HG02938 (cell line): ENCODE data around the gene PER2.

Source experiments
- ATAC-seq: cut with Tn5 transposase; IDR thresholded peaks from one replicate; pipeline ENCODE4 v1.9.1; 2021; ENCODE audit warnings: mild to moderate bottlenecking, moderate library complexity; ENCODE audit not compliant: unreplicated experiment

Gene PER2

DNA sequence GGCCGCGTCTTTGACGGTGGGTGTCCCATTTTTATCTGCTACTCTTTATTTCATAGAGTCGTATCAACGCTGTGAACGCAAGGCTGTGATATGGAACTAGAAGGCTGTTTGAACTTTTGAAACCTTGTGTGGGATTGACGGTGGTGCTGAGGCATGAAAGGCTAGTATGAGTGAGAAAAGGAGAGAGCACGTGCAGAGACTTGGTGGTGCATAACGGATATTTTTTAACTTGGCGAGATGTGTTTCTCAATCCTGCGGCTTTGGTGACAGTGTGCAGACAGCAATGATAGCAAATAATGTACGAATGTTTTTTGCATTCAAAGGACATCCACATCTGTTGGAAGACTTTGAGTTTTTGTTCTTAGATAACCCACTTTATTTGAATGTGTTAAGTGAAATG, 54.8 kb downstream of the PER2 start:
- ATAC-seq = no peak

GRCh38 chr2:238231809-238232208, 56.6 kb downstream of the PER2 start:
- no peak for ATAC-seq

DNA sequence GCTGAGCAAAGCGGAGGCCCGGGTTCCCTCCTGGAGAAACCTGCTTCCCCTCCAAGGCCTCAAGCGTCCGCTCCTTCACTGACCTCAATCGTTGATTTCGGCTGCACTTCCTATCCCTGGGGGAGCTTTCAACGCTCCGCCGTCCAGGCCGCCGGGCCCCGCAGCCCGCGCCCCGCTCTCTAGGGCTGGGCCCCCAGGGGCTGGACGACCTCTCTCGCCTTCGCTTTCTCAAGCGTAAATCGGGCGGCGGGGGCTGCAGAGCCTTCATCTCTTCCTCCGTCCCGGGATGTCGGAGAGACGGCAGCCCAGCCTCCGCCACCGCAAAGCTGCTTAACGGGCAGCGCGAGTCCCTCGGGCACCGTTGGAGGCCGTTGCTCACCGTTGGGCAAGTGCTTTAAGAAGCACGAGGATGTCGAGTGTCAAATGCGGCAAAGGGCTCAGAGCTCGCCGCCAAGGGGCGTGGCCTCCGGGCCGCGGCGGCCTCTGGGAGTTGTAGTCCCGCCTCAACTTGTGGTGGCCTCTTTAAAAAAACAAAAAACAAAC, 57.1 kb downstream of the PER2 start:
- ATAC-seq = peak; percentile 82

DNA sequence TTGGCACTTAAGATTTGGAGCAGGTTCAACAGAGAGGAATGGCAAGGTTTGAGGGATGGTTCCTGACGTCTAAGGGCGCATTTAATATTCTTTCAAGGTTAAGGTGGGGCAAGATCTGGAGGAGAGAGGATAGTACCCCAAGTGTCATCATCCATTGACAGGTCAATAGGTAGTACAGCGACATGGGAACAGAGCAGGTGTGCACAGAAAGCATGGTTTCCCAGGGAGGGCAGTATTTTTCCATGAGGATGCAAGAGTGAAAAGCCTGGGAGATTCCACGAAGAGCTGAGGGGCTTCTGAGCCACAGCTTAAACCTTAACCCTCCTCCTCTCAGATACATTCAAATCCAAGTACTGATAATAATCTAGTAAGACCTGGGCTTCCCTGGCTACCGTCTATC, 57.7 kb downstream of the PER2 start:
- ATAC-seq = no peak

DNA sequence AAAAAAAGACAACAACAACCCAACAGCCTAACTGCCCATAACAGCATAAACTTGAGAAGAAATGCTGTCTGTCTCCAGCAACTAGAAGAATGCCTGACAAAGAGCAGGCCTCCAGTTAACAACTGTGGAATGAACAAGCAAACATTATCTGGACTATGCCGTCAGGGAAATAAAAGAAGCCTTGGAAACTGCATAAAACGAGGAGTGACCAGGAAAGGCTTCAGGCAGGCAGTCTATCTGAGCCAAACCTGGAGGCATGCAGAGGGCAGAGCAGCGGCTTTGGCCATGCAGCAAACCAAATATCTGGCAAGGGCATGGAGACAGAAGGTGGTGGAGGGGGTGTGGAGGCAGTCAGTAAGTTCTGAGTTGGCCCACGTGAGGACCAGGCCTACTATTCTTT, 59.7 kb downstream of the PER2 start:
- ATAC-seq = no peak

- ATAC-seq = no peak
These were observed 60.8 kb downstream of the PER2 start for GRCh38 chr2:238227587-238228032.

DNA sequence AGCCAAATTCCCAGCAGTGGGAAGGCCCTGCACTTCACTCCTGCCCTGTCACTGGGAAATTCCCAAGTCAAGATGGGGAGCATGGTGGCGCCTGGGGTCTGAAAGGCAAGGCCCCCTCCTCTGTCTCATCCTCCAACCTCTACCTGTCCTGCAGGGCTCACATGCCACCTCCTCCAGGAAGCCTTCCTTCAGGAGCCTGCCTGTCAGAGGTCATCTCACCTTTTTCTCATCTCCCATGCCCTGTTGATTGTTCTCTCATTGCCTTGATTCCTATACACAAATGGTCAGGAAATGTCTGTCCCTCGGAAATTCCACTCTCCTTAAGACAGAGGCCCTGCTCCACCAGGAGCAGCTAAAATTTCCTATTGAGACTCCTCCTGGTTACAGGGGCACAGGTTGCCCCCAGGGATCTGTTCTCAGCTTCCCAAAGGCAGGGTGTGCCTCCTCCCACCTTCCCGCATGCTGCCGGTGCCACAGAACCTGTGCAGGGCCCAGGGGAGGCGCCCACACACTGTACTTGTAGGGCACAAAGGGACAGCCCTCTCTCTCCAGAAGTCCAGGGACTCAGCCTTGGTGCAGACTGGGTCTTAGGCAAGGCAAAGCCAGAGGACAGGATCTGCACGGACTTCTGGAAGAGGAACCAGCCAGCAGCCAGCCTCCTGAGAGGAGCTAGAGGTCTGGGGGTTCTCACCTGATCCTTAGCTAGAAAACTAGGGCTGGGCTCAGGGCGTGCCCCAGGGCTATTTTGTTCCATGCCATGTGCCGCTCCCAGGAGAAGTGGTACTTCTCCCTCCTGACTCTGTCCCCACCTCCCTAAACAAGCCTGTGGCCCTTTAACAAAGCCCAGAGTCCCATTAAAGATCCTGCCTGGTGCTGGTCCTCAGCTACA, 61.5 kb downstream of the PER2 start:
- no peak for ATAC-seq

GRCh38 chr2:238225911-238226697, 62.3 kb downstream of the PER2 start:
- no peak for ATAC-seq

- no peak for ATAC-seq
These were observed 63.3 kb downstream of the PER2 start for GRCh38 chr2:238225121-238225520.

- ATAC-seq = no peak
These were observed 63.9 kb downstream of the PER2 start for GRCh38 chr2:238224356-238225035.

DNA sequence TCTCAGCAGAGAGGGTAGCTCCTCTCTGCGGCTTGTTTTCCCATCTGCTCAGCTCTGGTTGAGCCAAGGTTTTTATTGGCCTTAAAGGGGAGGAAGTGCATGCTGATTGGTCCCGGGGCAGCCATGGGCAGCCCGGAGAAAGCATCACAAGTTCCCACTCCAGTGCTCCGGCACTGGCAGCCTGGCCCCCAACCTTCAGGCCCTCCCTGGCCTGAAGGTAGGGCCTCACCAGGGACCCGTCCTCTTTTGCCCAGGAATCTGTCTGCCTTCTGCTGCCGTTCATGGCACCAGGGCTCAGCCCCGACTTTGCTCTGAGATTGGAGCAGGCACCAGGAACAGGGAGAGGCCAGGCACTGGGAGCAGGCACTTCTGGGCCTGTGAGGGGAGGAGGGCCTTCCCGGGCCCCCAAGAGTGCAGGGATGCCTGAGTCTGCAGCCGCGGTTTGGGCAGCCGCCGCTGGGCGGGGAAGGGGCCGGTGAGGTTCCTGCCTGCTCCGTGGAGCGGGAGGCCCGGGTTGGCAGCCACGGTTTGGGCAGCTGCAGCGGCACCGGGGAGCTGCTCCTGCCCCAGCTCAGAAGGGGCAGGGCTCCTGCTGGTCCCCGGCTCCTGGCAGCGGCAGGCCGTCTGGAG, 67.4 kb downstream of the PER2 start:
- ATAC-seq = no peak

DNA sequence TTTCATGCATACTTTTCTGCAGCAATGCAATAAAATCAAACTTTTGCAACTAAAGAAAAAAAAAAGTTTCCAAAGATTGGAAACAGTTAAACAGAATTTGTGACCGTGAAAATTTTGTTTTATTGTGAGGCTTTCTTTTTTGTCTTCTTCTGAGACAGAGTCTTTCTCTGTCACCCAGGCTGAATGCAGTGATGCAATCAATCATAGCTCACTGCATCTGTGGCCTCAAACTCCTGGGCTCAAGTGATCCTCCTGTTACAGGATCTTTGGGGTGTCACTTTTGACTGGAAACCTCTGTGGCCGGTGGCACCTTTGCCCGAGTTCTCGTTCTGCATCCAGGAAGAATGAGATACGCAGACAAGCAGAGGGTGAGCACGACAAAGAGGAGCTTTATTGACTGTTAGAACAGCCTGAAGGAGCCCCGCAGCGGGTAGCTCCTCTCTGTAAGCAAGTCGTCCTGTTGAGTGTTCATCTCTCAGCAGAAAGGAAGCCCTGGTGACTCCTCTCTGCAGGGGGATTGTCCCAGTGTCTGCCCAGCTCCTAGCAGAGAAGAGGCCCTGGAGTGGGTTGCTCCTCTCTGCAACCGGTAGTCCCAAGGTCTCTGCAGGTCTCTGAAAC, 68.0 kb downstream of the PER2 start:
- ATAC-seq = no peak

GRCh38 chr2:238216651-238217184, 71.7 kb downstream of the PER2 start:
- ATAC-seq = no peak

DNA sequence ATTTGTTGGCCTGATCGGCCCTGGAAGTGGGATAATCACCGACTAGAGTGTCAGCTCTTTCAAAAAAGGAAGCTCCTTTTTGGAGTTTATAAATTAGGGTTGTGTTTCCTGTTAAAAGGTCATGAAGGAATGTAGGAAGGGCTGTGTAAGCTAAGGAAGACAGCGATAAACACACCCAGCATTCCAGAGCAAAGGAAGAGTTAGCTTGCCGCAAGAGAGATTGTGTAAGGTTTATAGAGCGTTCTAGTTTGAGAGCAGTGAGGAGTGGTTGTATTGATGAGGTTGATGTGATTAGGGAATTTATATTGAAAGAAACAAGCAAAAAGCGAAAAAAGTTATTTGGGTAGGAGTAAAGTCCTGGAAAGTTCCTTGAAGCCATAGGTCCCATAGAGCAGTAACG, 81.4 kb downstream of the PER2 start:
- ATAC-seq = no peak

- ATAC-seq = peak; percentile 27
These were observed 84.3 kb downstream of the PER2 start for GRCh38 chr2:238203973-238204683.

DNA sequence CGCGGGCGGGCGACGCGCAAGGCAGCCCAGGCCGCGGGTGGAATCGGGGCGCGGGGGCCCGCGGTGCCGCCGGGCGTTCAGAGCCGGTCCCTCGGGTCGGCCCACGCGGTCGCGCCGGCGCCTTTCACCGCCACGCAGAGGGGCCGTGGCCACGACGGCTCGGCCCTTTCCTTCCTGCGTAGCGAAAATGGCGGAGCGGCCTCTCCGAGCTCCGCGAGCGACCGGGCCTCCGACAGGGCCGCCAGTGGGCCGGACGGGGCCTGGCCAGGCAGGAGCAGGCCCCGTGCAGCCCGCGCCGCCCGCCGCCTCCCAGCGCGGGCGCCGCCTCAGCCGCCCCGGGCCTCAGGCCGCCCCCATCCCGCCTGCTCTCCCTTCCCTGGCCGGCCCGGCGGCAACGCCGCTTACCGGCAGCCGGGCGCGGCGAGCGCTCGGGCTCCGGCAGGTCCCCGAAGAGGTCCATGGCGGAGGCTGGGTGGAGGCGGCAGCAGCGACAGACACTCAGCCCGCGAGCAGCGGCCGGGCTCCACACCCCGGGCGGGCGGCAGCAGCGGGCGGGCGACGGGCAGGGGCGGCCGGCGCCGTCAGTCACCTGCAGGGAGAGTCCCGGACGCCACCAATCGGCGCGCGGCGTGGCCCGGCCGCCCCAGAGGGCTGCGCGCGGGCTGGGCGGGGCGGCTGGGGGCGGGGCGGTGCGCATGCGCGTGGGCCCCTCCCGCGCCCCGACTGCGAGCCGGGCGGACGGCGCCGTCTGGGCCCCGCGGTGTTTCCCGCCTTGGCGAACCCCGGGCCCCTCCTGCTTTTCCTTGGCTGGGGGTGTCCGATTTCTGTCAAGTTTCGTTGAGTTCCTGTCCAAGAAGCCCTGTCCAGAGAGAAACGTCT, 85.1 kb downstream of the PER2 start, which contains the start of gene ILKAP:
TSS of gene ILKAP (minus strand) at position 602 of the 879 bp plus-strand sequence. CDS start at position 460, 142 bp downstream.
- ATAC-seq = peak; percentile 81

DNA sequence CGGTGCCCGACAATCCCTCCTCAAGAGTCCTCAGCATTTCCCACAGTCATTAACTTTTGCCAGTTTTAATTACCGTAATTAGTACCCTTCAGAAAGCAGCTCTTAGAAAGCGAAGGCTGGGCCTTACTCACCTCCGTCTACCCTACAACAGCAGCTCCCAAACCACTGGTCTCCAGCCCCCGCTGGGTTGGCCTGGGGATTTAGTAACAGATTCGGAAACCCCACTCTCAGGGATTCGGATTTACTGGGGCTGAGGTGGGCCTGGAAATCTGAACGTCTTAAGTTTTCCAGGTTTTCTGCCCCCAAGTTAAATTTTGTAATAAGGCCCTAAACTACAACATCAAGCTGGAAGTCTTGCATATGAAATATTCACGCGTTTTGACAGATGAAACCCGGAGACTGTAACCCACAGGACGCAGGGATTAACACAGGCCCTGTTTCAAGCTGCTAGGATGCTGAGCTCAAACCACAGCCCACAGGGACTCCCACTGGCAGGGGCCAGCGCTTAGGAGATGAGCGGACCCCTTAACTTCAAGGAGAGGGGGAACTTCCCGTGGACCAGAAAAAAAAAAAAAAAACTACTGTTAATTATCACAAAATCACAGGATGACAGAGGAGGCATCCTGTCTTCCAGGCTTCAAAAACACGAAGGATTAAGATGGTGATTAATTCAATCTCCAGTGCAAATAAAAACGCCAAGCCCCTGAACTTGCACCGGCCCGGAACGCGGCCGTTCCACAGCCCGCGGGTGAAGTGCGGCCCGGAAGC, 85.9 kb downstream of the PER2 start:
- ATAC-seq = peak; percentile 12
